ENCODE data around the gene ADAMTS3. TPM values are rescaled to one million over a fixed set of nuclear protein-coding genes. Genes with fewer than 3 reads are reported as not detected.

The ADAMTS3 gene
- total RNA-seq, 1 experiment from 2014 or later: 0.07 TPM

- intact Hi-C loops (cut with micrococcal nuclease; ENCODE audit: unreplicated experiment): no loop called here
- no peak overlapping the region for H3K27ac Mint-ChIP-seq (ENCODE audit: unreplicated experiment)
- CTCF ChIA-PET: no interaction called here
- H3K4me3 Mint-ChIP-seq (ENCODE audit: low read depth, unreplicated experiment): no peak overlapping the region
- H3K4me1 Mint-ChIP-seq (ENCODE audit: low read depth, unreplicated experiment): no peaks in the 10 kb centered on the region
- no peaks in the 10 kb centered on the region for H3K27me3 Mint-ChIP-seq (ENCODE audit: unreplicated experiment)
- no peak for DNase-seq
- H3K9me3 Mint-ChIP-seq (ENCODE audit: low read depth, unreplicated experiment): no peaks in the 10 kb centered on the region
- H3K36me3 Mint-ChIP-seq (ENCODE audit: insufficient read depth, unreplicated experiment): no peaks in the 10 kb centered on the region
- TF ChIP-seq CTCF (IDR thresholded peaks at IDR 0.05; ENCODE audit: unreplicated experiment): no peak
- BruUV-seq (replicated peaks): no TSS peak
These were observed 190.1 kb downstream of the ADAMTS3 start for GRCh38 chr4:72378901-72379300.

- CTCF ChIA-PET: no interaction called here
- intact Hi-C loops (cut with micrococcal nuclease; ENCODE audit: unreplicated experiment): no loop called here
- H3K36me3 Mint-ChIP-seq (ENCODE audit: insufficient read depth, unreplicated experiment): no peaks in the 10 kb centered on the region
- no peak overlapping the region for H3K27ac Mint-ChIP-seq (ENCODE audit: unreplicated experiment)
- TF ChIP-seq CTCF (IDR thresholded peaks at IDR 0.05; ENCODE audit: unreplicated experiment): no peak
- BruUV-seq (replicated peaks): no TSS peak
- H3K27me3 Mint-ChIP-seq (ENCODE audit: unreplicated experiment): no peaks in the 10 kb centered on the region
- no peaks in the 10 kb centered on the region for H3K4me1 Mint-ChIP-seq (ENCODE audit: low read depth, unreplicated experiment)
- H3K9me3 Mint-ChIP-seq (ENCODE audit: low read depth, unreplicated experiment): no peaks in the 10 kb centered on the region
- no peak for DNase-seq
- no peak overlapping the region for H3K4me3 Mint-ChIP-seq (ENCODE audit: low read depth, unreplicated experiment)
These were observed 191.4 kb downstream of the ADAMTS3 start for GRCh38 chr4:72377491-72378194.

GRCh38 chr4:72376901-72377300 lies 192.1 kb downstream of the ADAMTS3 start:
- no TSS peak for BruUV-seq (replicated peaks)
- Mint-ChIP-seq H3K4me1 (ENCODE audit: low read depth, unreplicated experiment) (no peaks in the 10 kb centered on the region), H3K4me3 (ENCODE audit: low read depth, unreplicated experiment) (no peak overlapping the region), H3K27me3 (ENCODE audit: unreplicated experiment) (no peaks in the 10 kb centered on the region), H3K36me3 (ENCODE audit: insufficient read depth, unreplicated experiment) (no peaks in the 10 kb centered on the region), H3K27ac (ENCODE audit: unreplicated experiment) (no peak overlapping the region), H3K9me3 (ENCODE audit: low read depth, unreplicated experiment) (no peaks in the 10 kb centered on the region)
- intact Hi-C loops (cut with micrococcal nuclease; ENCODE audit: unreplicated experiment): no loop called here
- CTCF ChIA-PET: no interaction called here
- TF ChIP-seq CTCF (IDR thresholded peaks at IDR 0.05; ENCODE audit: unreplicated experiment): no peak
- DNase-seq: no peak

GRCh38 chr4:72375073-72375736 lies 193.8 kb downstream of the ADAMTS3 start:
- CTCF ChIA-PET: no interaction called here
- Mint-ChIP-seq H3K27ac (ENCODE audit: unreplicated experiment) (no peak overlapping the region), H3K36me3 (ENCODE audit: insufficient read depth, unreplicated experiment) (no peaks in the 10 kb centered on the region), H3K4me1 (ENCODE audit: low read depth, unreplicated experiment) (no peaks in the 10 kb centered on the region), H3K4me3 (ENCODE audit: low read depth, unreplicated experiment) (no peak overlapping the region), H3K9me3 (ENCODE audit: low read depth, unreplicated experiment) (no peaks in the 10 kb centered on the region), H3K27me3 (ENCODE audit: unreplicated experiment) (no peaks in the 10 kb centered on the region)
- BruUV-seq (replicated peaks): no TSS peak
- intact Hi-C loops (cut with micrococcal nuclease; ENCODE audit: unreplicated experiment): no loop called here
- DNase-seq: no peak
- no peak for TF ChIP-seq CTCF (IDR thresholded peaks at IDR 0.05; ENCODE audit: unreplicated experiment)

All from Calu3 (cell line).